HepG2 (cell line): ENCODE measurements around the gene COPS8. TPM values are rescaled to one million over a fixed set of nuclear protein-coding genes. Genes with fewer than 3 reads are reported as not detected.

Experiments used
- ATAD3A ChIP-seq: sonication (generic); formaldehyde crosslinking; IDR thresholded peaks from 2 replicates; pipeline ENCODE4 v1.4.0; 2020; ENCODE audit warnings: missing genetic modification reagents
- CEBPZ ChIP-seq: IDR thresholded peaks from 2 replicates; pipeline ENCODE4 v1.6.1; 2012; ENCODE audit warnings: low read length, improper control_type of control experiment
- HNRNPLL ChIP-seq: fragments of 200-400 bp; formaldehyde crosslinking; IDR thresholded peaks from 2 replicates; pipeline ENCODE4 v1.6.1; 2017; ENCODE audit warnings: mild to moderate bottlenecking, low read depth, low read length; ENCODE audit not compliant: poor library complexity, severe bottlenecking
- HOXD1 ChIP-seq: sonication (generic); formaldehyde crosslinking; IDR thresholded peaks from 2 replicates; pipeline ENCODE4 v1.5.0; 2020; ENCODE audit warnings: missing genetic modification reagents
- KLF9 ChIP-seq: IDR thresholded peaks from 2 replicates; pipeline ENCODE4 v1.6.1; 2016; ENCODE audit warnings: low read depth
- MAF1 ChIP-seq: sonication (generic); formaldehyde crosslinking; IDR thresholded peaks from 2 replicates; pipeline ENCODE4 v1.5.0; 2020; ENCODE audit warnings: missing genetic modification reagents, borderline replicate concordance
- NFATC3 ChIP-seq: sonication (generic); formaldehyde crosslinking; IDR thresholded peaks from 2 replicates; pipeline ENCODE4 v1.5.1; 2020; ENCODE audit warnings: mild to moderate bottlenecking, missing genetic modification reagents
- PLRG1 ChIP-seq: fragments of 450-650 bp; conservative IDR thresholded peaks from 2 replicates; pipeline ENCODE4 v1.6.1; 2016
- PRDM4 ChIP-seq: sonication (generic); formaldehyde crosslinking; IDR thresholded peaks from 2 replicates; pipeline ENCODE4 v1.9.0; 2021; ENCODE audit warnings: missing genetic modification reagents, borderline replicate concordance
- RFX3 ChIP-seq: IDR thresholded peaks from 2 replicates; pipeline ENCODE4 v1.6.1; 2016; ENCODE audit warnings: missing biosample characterization, missing genetic modification reagents
- RXRB ChIP-seq: IDR thresholded peaks from 2 replicates; pipeline ENCODE4 v1.6.1; 2016; ENCODE audit warnings: borderline replicate concordance, missing genetic modification reagents, missing compliant biosample characterization
- TARDBP ChIP-seq: sonication (generic); formaldehyde crosslinking; IDR thresholded peaks from 2 replicates; pipeline ENCODE4 v1.8.0; 2022; ENCODE audit warnings: mild to moderate bottlenecking, missing genetic modification reagents
- ZBTB44 ChIP-seq: sonication (generic); formaldehyde crosslinking; IDR thresholded peaks from 2 replicates; pipeline ENCODE4 v1.4.0; 2020; ENCODE audit warnings: missing genetic modification reagents
- ZBTB46 ChIP-seq: sonication (generic); formaldehyde crosslinking; IDR thresholded peaks from 2 replicates; pipeline ENCODE4 v1.4.0; 2020; ENCODE audit warnings: mild to moderate bottlenecking, missing genetic modification reagents, borderline replicate concordance
- ZFP37 ChIP-seq: sonication (generic); formaldehyde crosslinking; IDR thresholded peaks from 2 replicates; pipeline ENCODE4 v1.4.0; 2020; ENCODE audit warnings: missing genetic modification reagents, borderline replicate concordance
- ZNF564 ChIP-seq: sonication (generic); formaldehyde crosslinking; IDR thresholded peaks from 2 replicates; pipeline ENCODE4 v1.8.1; 2023; ENCODE audit warnings: mild to moderate bottlenecking, missing genetic modification reagents
- ZNF768 ChIP-seq: sonication (generic); formaldehyde crosslinking; IDR thresholded peaks from 2 replicates; pipeline ENCODE4 v1.4.0; 2020; ENCODE audit warnings: missing genetic modification reagents
- ZNF784 ChIP-seq: sonication (generic); formaldehyde crosslinking; IDR thresholded peaks from 2 replicates; pipeline ENCODE4 v1.5.1; 2020; ENCODE audit warnings: missing genetic modification reagents, mild to moderate bottlenecking, borderline replicate concordance
- polyA plus RNA-seq, 8 experiments: library from polyadenylated mRNA; depleted of rRNA in 3 of 8; stranded (reverse) in 7 of 8; unstranded in 1 of 8; fragments of >200 nt; fragmentation: Illumina TruSeq in 4 of 8; extraction: Trizol in 4 of 8; gene quantifications; 2 replicates each; pipeline versions ENCODE4 v1.2.1 to v1.2.3, GENCODE V29; 2011 to 2016; ENCODE audit warnings: low read depth in 4 of 8, missing spikeins in 1 of 8, mixed read lengths in 1 of 8; ENCODE audit not compliant: insufficient read depth in 1 of 8
- total RNA-seq, 5 experiments: library from RNA; depleted of rRNA; stranded (reverse); fragments of >200 nt; fragmentation: Illumina TruSeq; extraction: Trizol; gene quantifications; 2 replicates each; pipeline ENCODE4 v1.2.3, GENCODE V29; 2016; ENCODE audit warnings: low read depth in 1 of 5

COPS8 gene
- total and polyA plus RNA-seq, 2 of the 13 experiments (the other 11 are each of a cell fraction or from before 2014, with no cell fraction given), result 86.3 to 96.6 TPM

- TF ChIP-seq ZBTB44 (CRISPR knock-in tag), result peak; percentile 78; the same call in 1 of the 2 replicates
- TF ChIP-seq NFATC3 (CRISPR knock-in tag), result peak; percentile 91; the same call in 1 of the 2 replicates
- no peak for TF ChIP-seq CEBPZ
- peak; percentile 88 for TF ChIP-seq RXRB (CRISPR knock-in tag)
- peak; percentile 66; the same call in 1 of the 2 replicates for TF ChIP-seq MAF1 (CRISPR knock-in tag)
- TF ChIP-seq ZNF768 (CRISPR knock-in tag), result peak; percentile 85; the same call in 1 of the 2 replicates
- TF ChIP-seq HOXD1, result peak; percentile 94
- TF ChIP-seq KLF9, result no peak; the same call in 1 of the 2 replicates
- TF ChIP-seq TARDBP (CRISPR knock-in tag), result peak; percentile 99
- no peak for TF ChIP-seq PLRG1
- peak; percentile 76; the same call in 1 of the 2 replicates for TF ChIP-seq ATAD3A
- TF ChIP-seq ZNF564, result 0 out of 2 replicates have a peak, but pooled peaks have one; percentile 36
- TF ChIP-seq RFX3 (CRISPR knock-in tag), result peak; percentile 56; the same call in 1 of the 2 replicates
- no peak for TF ChIP-seq ZBTB46 (CRISPR knock-in tag)
- peak; percentile 15; the same call in 1 of the 2 replicates for TF ChIP-seq ZFP37 (CRISPR knock-in tag)
- TF ChIP-seq PRDM4 (CRISPR knock-in tag), result no peak; the same call in 1 of the 2 replicates
- TF ChIP-seq HNRNPLL, result peak; percentile 88
- peak; percentile 67; the same call in 1 of the 2 replicates for TF ChIP-seq ZNF784 (CRISPR knock-in tag)
Observed at GRCh38 chr2:237085248-237086221, at the start of gene COPS8 (continued).
